Suprapubic skin (tissue), 4 donors: ENCODE measurements around the gene ZMYM3. TPM values are rescaled to one million over a fixed set of nuclear protein-coding genes. Genes with fewer than 3 reads are reported as not detected.

ENCODE experiments used
- DNase-seq, 2 donors: peaks; one replicate each; pipeline ENCODE4 v3.0.0-alpha.2; 2019; ENCODE audit warnings: low spot score in 2 of 2
- H3K27ac ChIP-seq: fragments of 200-600 bp; sonication (generic); one replicate; pipeline ENCODE4 v1.5.1; 2019
- H3K27me3 ChIP-seq: fragments of 200-600 bp; sonication (generic); one replicate; pipeline ENCODE4 v1.5.1; 2019
- H3K36me3 ChIP-seq: fragments of 200-600 bp; sonication (generic); one replicate; pipeline ENCODE4 v1.5.1; 2019
- H3K4me1 ChIP-seq: fragments of 200-600 bp; sonication (generic); one replicate; pipeline ENCODE4 v1.5.1; 2019
- H3K4me3 ChIP-seq: fragments of 200-600 bp; sonication (generic); one replicate; pipeline ENCODE4 v1.5.1; 2019; ENCODE audit warnings: mild to moderate bottlenecking
- H3K9me3 ChIP-seq: fragments of 200-600 bp; sonication (generic); one replicate; pipeline ENCODE4 v1.5.1; 2019
- CTCF ChIP-seq, 2 donors: fragments of 200-600 bp in 1 of 2; fragments of 450-650 bp in 1 of 2; sonication (generic) in 1 of 2; IDR thresholded peaks; one replicate each; pipeline ENCODE4 v1.5.1; 2016 to 2019; ENCODE audit warnings: antibody characterized with exemption in 2 of 2, mild to moderate bottlenecking in 1 of 2, moderate library complexity in 1 of 2
- EP300 ChIP-seq: sonication (generic); formaldehyde crosslinking; IDR thresholded peaks from one replicate; pipeline ENCODE4 v1.6.1; 2017; ENCODE audit warnings: antibody characterized with exemption
- POLR2A ChIP-seq, 2 donors: fragments of 450-650 bp; IDR thresholded peaks; one replicate each; pipeline ENCODE4 v1.6.1; 2017; ENCODE audit warnings: antibody characterized with exemption in 2 of 2, mild to moderate bottlenecking in 2 of 2, moderate library complexity in 2 of 2
- POLR2AphosphoS5 ChIP-seq, 3 donors: sonication (generic); formaldehyde crosslinking; IDR thresholded peaks; one replicate each; pipeline ENCODE4 v1.6.1; 2017; ENCODE audit warnings: antibody characterized with exemption in 3 of 3
- WGBS: methylation state at CpG from one replicate; pipeline ENCODE4 v1.1.5; 2018; 5-methylcytosine and 5-hydroxymethylcytosine counted together
- total RNA-seq, 4 donors: library from RNA; depleted of rRNA; stranded (reverse); fragments of >200 nt; gene quantifications; one replicate each; pipeline ENCODE4 v1.1.0, GENCODE V29; 2016

Gene ZMYM3
- total RNA-seq, 4 donors from 2014 or later, result 10.0 to 42.6 (median 18.5) TPM

- H3K9me3 ChIP-seq, result no peaks in the 10 kb centered on the region
- peaks cover 13% of the 10 kb centered on the region for H3K36me3 ChIP-seq
- H3K27ac ChIP-seq, result no peak overlapping the region
- no peak for TF ChIP-seq CTCF (IDR thresholded peaks at IDR 0.05)
- no peak for TF ChIP-seq EP300
- no peak for TF ChIP-seq POLR2A (IDR thresholded peaks at IDR 0.05)
- no peak for TF ChIP-seq POLR2AphosphoS5 (IDR thresholded peaks at IDR 0.05)
- H3K4me3 ChIP-seq, result no peak overlapping the region
- no peaks in the 10 kb centered on the region for H3K4me1 ChIP-seq
- H3K27me3 ChIP-seq, result no peaks in the 10 kb centered on the region
- 71% methylated on average over 1 of the region's 1 CpG for WGBS
- no peak for DNase-seq
These were observed 17.1 kb downstream of the ZMYM3 start for GRCh38 chrX:71236836-71237235.

- no peak for DNase-seq
- Histone ChIP-seq H3K9me3 (no peaks in the 10 kb centered on the region), H3K36me3 (peaks cover under 1% of the 10 kb centered on the region), H3K27ac (no peak overlapping the region), H3K4me3 (no peak overlapping the region), H3K4me1 (no peaks in the 10 kb centered on the region), H3K27me3 (no peaks in the 10 kb centered on the region)
- WGBS, result 77% methylated on average over 3 of the region's 3 CpGs
- TF ChIP-seq EP300, result no peak
- TF ChIP-seq POLR2A (IDR thresholded peaks at IDR 0.05), result no peak
- no peak for TF ChIP-seq CTCF (IDR thresholded peaks at IDR 0.05)
- TF ChIP-seq POLR2AphosphoS5 (IDR thresholded peaks at IDR 0.05), result no peak
These were observed 18.5 kb downstream of the ZMYM3 start for GRCh38 chrX:71235482-71235881.

GRCh38 chrX:71228063-71228642 lies 25.8 kb downstream of the ZMYM3 start:
- Histone ChIP-seq H3K9me3 (no peaks in the 10 kb centered on the region), H3K27me3 (no peaks in the 10 kb centered on the region), H3K4me3 (no peak overlapping the region), H3K36me3 (no peaks in the 10 kb centered on the region), H3K27ac (no peak overlapping the region), H3K4me1 (no peaks in the 10 kb centered on the region)
- TF ChIP-seq POLR2AphosphoS5 (IDR thresholded peaks at IDR 0.05), result no peak
- TF ChIP-seq EP300, result no peak
- TF ChIP-seq CTCF (IDR thresholded peaks at IDR 0.05), result no peak
- no peak for DNase-seq
- 91% methylated on average over 1 of the region's 1 CpG for WGBS

- TF ChIP-seq EP300, result no peak
- no peak for TF ChIP-seq POLR2AphosphoS5 (IDR thresholded peaks at IDR 0.05)
- no peak for TF ChIP-seq POLR2A (IDR thresholded peaks at IDR 0.05)
- no peak for TF ChIP-seq CTCF (IDR thresholded peaks at IDR 0.05)
- Histone ChIP-seq H3K27me3 (no peaks in the 10 kb centered on the region), H3K9me3 (no peaks in the 10 kb centered on the region), H3K36me3 (no peaks in the 10 kb centered on the region), H3K4me3 (no peak overlapping the region), H3K27ac (no peak overlapping the region), H3K4me1 (no peaks in the 10 kb centered on the region)
- no peak for DNase-seq
- 79% methylated on average over 5 of the region's 5 CpGs for WGBS
These were observed 26.4 kb downstream of the ZMYM3 start for GRCh38 chrX:71227370-71228062.

- 58% methylated on average over 5 of the region's 5 CpGs for WGBS
- Histone ChIP-seq H3K27me3 (no peaks in the 10 kb centered on the region), H3K4me1 (no peaks in the 10 kb centered on the region), H3K9me3 (no peaks in the 10 kb centered on the region), H3K27ac (no peak overlapping the region), H3K4me3 (no peak overlapping the region), H3K36me3 (no peaks in the 10 kb centered on the region)
- DNase-seq, result no peak
- TF ChIP-seq CTCF (IDR thresholded peaks at IDR 0.05), result no peak
- no peak for TF ChIP-seq POLR2AphosphoS5 (IDR thresholded peaks at IDR 0.05)
- TF ChIP-seq POLR2A (IDR thresholded peaks at IDR 0.05), result no peak
- no peak for TF ChIP-seq EP300
These were observed 28.3 kb downstream of the ZMYM3 start for GRCh38 chrX:71225676-71226075.
